CD4-positive, alpha-beta T cell treated with Interleukin-1 beta for 1 hour (primary cell): Measurements from ENCODE around the gene OR2H2.

Experiments
- DNase-seq, 2 donors: peaks; one replicate each; pipeline ENCODE4 v3.0.0-alpha.2; 2020 to 2022

Gene OR2H2

DNA sequence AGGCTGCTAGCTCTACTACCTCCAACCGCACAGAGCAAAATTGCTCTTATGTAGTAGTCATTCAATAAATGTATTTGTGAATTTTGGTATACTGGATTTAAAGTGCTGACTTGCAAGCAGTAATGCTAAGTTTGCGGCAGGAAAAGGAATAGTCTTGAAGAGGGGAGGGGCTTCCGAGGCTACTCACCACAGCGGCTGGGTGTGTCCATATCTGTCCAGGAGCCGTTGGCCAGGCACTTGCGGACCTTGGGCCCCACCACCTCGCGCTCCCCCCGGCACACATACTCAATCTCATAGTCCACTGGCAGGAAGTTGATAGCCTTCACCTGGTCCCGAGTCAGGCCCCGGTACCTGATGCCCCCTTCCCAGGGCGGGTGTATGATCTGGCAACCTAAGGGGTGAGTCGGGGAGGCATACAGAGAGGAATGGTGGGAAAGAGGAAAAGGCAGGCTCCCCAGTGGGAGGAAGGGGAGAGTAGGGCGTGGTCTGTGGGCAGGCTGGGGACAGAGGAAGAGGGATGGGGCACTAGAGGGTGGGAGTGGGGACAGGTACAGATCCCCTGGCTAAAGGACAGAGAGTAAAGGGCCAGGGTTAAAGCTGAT, 46.4 kb downstream of the OR2H2 start:
- DNase-seq: no peak

DNA sequence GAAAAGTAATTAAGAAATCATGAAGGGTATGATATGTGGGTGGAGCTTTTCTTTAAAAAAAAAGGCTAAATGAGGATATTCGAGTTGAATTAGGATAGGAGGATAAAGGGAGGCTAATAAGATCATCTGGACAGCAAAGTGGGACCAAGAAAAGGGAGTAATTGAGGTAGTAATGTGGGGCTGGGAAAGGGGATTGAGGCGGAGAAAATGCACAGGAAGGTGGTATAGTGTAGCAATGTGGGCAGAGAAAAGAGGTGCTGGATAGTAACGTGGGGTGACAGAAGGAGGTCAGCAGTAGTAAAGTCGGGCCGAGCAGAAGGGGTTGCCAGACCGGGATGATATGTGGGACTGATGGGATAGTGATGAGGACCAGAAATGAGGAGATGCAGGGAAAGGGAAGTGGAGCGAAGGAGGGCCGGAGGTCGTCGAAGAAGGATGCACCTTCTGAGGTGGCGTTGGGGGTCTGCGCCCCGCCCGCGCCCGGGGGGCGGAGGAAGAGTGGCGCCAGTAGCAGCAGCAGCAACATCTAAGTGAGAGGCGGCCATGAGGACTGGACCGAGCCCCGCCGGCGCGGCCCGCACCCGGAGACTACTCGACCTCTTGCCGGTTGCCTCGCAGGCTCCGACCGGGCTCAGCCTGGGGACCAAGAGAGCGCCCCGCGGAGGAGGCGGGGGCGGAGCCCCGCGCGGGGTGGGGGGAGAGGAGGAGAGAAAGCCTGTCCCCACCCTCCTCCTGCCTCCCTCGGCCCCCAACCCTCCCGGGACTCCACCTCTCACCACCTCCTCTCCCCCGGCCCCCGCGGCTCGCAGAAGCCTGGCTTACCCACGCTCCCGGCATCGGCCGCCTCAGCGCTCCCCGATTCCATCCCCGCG, 47.2 kb downstream of the OR2H2 start:
- peak; percentile 64 to 77 for DNase-seq

DNA sequence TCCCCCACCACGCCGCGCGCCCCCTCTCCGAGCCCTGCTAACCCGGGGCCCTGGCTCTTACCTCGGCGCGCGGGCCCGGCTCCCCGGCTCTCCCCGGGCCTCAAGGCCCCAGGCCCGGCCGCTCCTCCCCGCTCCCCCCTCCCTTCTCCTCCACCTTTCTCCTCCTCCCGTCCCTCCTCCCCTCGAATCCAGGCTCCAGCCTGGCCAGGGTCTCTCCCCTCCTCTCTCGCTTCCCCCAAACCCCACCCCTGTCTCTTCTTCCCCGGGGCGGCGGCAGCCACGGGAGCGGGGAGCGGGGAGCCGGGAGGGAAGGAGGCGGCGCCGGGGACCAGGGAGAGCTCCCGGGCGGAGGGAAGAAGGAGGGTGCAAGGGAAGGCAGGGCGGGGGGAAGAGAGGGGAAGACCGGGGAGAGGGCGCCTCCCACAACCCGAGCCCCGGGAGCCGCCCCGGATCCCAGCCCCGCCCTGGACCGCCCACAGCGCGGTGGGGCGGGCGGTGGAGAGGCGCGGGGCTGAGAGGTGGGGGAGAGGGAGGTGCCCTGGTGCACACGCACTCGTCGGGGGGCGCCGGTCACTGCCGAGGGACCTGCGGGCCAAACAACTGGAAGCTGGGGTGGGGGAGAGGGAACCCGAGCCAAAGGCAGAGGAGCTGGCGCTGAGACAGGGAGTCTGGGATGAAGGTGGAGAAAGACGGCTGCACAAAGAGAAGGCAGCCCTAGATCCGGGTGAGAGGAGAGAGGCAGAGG, 48.0 kb downstream of the OR2H2 start, which contains the start of gene GABBR1:
Gene GABBR1, minus strand, starts transcription at position 395 of the 745 bp plus-strand sequence. CDS start 798 bp downstream, outside the sequence.
- peak; percentile 72 for DNase-seq

DNA sequence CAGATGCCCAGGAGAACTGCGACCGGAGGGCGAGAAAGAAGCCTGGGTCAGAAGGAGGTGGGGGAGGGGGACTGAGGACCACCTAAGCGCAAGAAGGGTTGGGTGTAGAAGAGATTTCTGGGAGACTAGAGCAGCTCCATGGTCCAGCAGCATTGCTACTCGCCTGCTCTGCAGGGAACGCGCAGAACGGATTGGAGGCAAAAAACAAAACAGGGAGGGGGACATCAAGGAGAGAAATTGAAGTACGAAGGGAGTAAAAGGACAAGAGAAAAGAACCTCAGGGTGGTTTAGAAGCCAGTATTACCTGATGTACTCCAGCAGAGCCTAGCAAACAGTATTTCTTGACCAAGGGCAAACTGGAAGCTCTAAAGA, 48.6 kb downstream of the OR2H2 start:
- no peak for DNase-seq

DNA sequence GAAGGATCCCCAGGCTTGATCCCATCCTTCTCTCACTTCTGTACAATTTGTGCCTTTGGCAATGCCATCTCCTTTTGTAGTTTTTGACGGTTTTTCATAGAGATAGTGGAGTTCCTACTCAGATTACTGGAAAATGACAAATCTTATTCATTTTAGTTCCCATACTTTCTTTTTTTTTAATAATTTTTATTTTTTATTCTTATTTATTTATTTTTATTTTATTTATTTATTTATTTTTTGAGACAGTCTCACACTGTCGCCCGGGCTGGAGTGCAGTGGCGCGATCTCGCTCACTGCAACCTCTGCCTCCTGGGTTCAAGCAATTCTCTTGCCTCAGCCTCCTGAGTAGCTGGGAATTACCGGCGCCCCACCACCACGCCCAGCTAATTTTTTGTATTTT, 52.3 kb downstream of the OR2H2 start:
- no peak for DNase-seq
